CD14-positive monocyte (primary cell): ENCODE data around the gene GGA1. TPM values are rescaled to one million over a fixed set of nuclear protein-coding genes. Genes with fewer than 3 reads are reported as not detected.

ENCODE experiments used
- DNase-seq, 3 donors: peaks; one replicate each; pipeline ENCODE4 v3.0.0-alpha.2; 2011 to 2022
- H2AFZ ChIP-seq: 2 replicates; pipeline ENCODE4 v1.6.0; 2012; ENCODE audit warnings: mild to moderate bottlenecking, low read depth, low read length, inconsistent platforms; ENCODE audit not compliant: insufficient read depth, poor library complexity, severe bottlenecking
- H3K27ac ChIP-seq, 2 donors: 1 replicate in 1 of 2; 2 replicates in 1 of 2; pipeline ENCODE4 v1.5.1; 2012 to 2013; ENCODE audit warnings: low read length in 2 of 2, control low read depth in 1 of 2, inconsistent platforms in 1 of 2, low read depth in 1 of 2, mild to moderate bottlenecking in 1 of 2
- H3K27me3 ChIP-seq, 2 donors: one replicate each; pipeline versions ENCODE4 v1.6.0 to v1.6.1; 2011 to 2013; ENCODE audit warnings: low read length in 2 of 2; ENCODE audit not compliant: control insufficient read depth in 2 of 2, insufficient read depth in 2 of 2
- H3K36me3 ChIP-seq, 2 donors: replicated peaks in 1 of 2; 1 replicate in 1 of 2; 2 replicates in 1 of 2; pipeline versions ENCODE4 v1.5.1 to v1.6.1; 2012 to 2013; ENCODE audit warnings: low read length in 2 of 2, control low read depth in 1 of 2, inconsistent platforms in 1 of 2, mild to moderate bottlenecking in 1 of 2; ENCODE audit not compliant: insufficient read depth in 2 of 2, control insufficient read depth in 1 of 2
- H3K4me1 ChIP-seq, 2 donors: 1 replicate in 1 of 2; 2 replicates in 1 of 2; pipeline versions ENCODE4 v1.5.1 to v1.6.1; 2012 to 2013; ENCODE audit warnings: low read length in 2 of 2, control low read depth in 1 of 2, inconsistent platforms in 1 of 2, mild to moderate bottlenecking in 1 of 2, moderate library complexity in 1 of 2; ENCODE audit not compliant: insufficient read depth in 2 of 2, control insufficient read depth in 1 of 2
- H3K4me2 ChIP-seq: replicated peaks from 2 replicates; pipeline ENCODE3; 2012; ENCODE audit warnings: low read length, moderate library complexity, mild to moderate bottlenecking; ENCODE audit not compliant: poor library complexity, severe bottlenecking; ENCODE audit errors: extremely low read depth
- H3K4me3 ChIP-seq, 3 experiments: fragments of 200-600 bp in 1 of 3; sonication (generic) in 1 of 3; replicated peaks in 1 of 3; 1 replicate in 2 of 3; 2 replicates in 1 of 3; pipeline ENCODE4 v1.5.1; 2011 to 2013; ENCODE audit warnings: low read length in 3 of 3, mild to moderate bottlenecking in 3 of 3, control low read depth in 2 of 3, low read depth in 2 of 3, inconsistent platforms in 1 of 3, moderate library complexity in 1 of 3
- H3K79me2 ChIP-seq: 2 replicates; pipeline ENCODE4 v1.6.0; 2012; ENCODE audit warnings: mild to moderate bottlenecking, control low read depth, inconsistent platforms, low read length, moderate library complexity; ENCODE audit not compliant: insufficient read depth
- H3K9ac ChIP-seq: 2 replicates; pipeline ENCODE4 v1.6.0; 2017; ENCODE audit warnings: low read length, mild to moderate bottlenecking; ENCODE audit not compliant: insufficient read depth, poor library complexity, severe bottlenecking
- H3K9me3 ChIP-seq, 2 donors: replicated peaks in 1 of 2; 1 replicate in 1 of 2; 2 replicates in 1 of 2; pipeline versions ENCODE4 v1.5.1 to v1.6.1; 2012 to 2013; ENCODE audit warnings: low read length in 2 of 2, control low read depth in 1 of 2; ENCODE audit not compliant: control insufficient read depth in 1 of 2, insufficient read depth in 1 of 2
- H4K20me1 ChIP-seq: 2 replicates; pipeline ENCODE4 v1.6.0; 2012; ENCODE audit warnings: mild to moderate bottlenecking, low read length, control low read depth, moderate library complexity; ENCODE audit not compliant: insufficient read depth
- H3K27ac Mint-ChIP-seq, 7 donors: one replicate each; pipeline ENCODE4 v1.8.0; 2020; ENCODE audit warnings: mild to moderate bottlenecking in 7 of 7, mixed read lengths in 7 of 7, moderate library complexity in 6 of 7, inconsistent platforms in 2 of 7
- H3K27me3 Mint-ChIP-seq, 3 donors: one replicate each; pipeline ENCODE4 v1.8.0; 2021 to 2022; ENCODE audit warnings: low read depth in 3 of 3, mild to moderate bottlenecking in 3 of 3, mixed read lengths in 3 of 3, moderate library complexity in 3 of 3, inconsistent platforms in 1 of 3
- H3K36me3 Mint-ChIP-seq, 2 donors: one replicate each; pipeline ENCODE4 v1.8.0; 2020; ENCODE audit warnings: mixed read lengths in 2 of 2, inconsistent platforms in 1 of 2, mild to moderate bottlenecking in 1 of 2
- H3K4me1 Mint-ChIP-seq: one replicate; pipeline ENCODE4 v1.8.0; 2020; ENCODE audit warnings: mild to moderate bottlenecking, mixed read lengths
- H3K4me3 Mint-ChIP-seq, 2 donors: one replicate each; pipeline ENCODE4 v1.8.0; 2020; ENCODE audit warnings: mild to moderate bottlenecking in 2 of 2, mixed read lengths in 2 of 2, moderate library complexity in 1 of 2
- H3K9me3 Mint-ChIP-seq, 7 donors: one replicate each; pipeline ENCODE4 v1.8.0; 2020 to 2022; ENCODE audit warnings: mixed read lengths in 7 of 7, mild to moderate bottlenecking in 6 of 7, moderate library complexity in 6 of 7, inconsistent platforms in 2 of 7
- WGBS: methylation state at CpG from one replicate; pipeline ENCODE4 v1.1.5; 2013; ENCODE audit warnings: missing lambda C conversion rate; ENCODE audit not compliant: insufficient coverage; 5-methylcytosine and 5-hydroxymethylcytosine counted together
- intact Hi-C, 2 donors: fragments of 100-400 bp; cut with micrococcal nuclease; formaldehyde crosslinking; loops; one replicate each; pipeline versions ENCODE4 v1.15.0 to v1.15.1; 2023
- polyA plus RNA-seq, 3 donors: library from polyadenylated mRNA; depleted of rRNA in 1 of 3; unstranded in 2 of 3; stranded (reverse) in 1 of 3; fragments of 300-500 nt in 2 of 3; fragments of >200 nt in 1 of 3; fragmentation: Illumina TruSeq in 2 of 3; gene quantifications; 1 replicate in 2 of 3; 2 replicates in 1 of 3; pipeline ENCODE4 v1.2.3, GENCODE V29; 2012 to 2021
- TF ChIP-seq, protein P1 (sequence below): fragments of 200-600 bp; IDR thresholded peaks from one replicate; pipeline ENCODE4 v1.8.0; 2022; ENCODE audit warnings: antibody characterized with exemption, mild to moderate bottlenecking

The GGA1 gene
- polyA plus RNA-seq, 3 donors, result 19.8 to 91.0 (median 24.8) TPM

DNA sequence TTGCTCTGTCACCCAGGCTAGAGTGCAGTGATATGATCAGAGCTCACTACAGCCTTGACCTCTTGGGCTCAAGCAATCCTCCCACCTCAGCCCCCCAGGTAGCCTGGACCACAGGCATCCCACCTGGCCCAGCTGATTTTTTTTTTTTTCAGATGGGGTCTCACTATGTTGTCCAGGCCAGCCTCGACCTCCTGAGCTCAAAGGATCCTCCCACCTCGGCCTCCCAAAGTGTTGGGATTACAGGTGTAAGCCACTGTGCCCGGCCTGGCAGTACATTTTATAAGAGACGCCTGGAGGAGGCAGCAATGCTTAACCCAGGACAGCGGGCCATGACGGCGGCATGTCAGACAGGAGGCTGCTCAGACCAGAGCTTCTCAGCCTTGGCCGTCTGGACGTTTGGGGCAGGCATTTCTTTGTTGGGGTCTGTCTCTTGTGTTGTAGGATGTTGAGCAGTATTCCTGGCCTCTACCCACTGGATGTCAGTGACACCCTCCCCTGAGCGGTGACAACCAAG, 33.1 kb upstream of the GGA1 start:
- DNase-seq, result no peak
- Mint-ChIP-seq H3K27me3 (peaks cover 0 to 3% (median 1%) of the 10 kb centered on the region in 3 donors), H3K27ac (peak overlapping the region; percentile 95 to 99 (median 98)), H3K4me1 (peaks cover 79% of the 10 kb centered on the region), H3K36me3 (peaks cover 23 to 48% of the 10 kb centered on the region in 2 donors), H3K4me3 (no peak overlapping the region), H3K9me3 (peaks cover 0 to 3% (median 0%) of the 10 kb centered on the region in 7 donors)
- peaks cover 76% of the 10 kb centered on the region for H3K79me2 ChIP-seq
- H3K4me1 ChIP-seq, result peaks cover 69 to 92% of the 10 kb centered on the region in 2 donors
- H4K20me1 ChIP-seq, result peaks cover 15% of the 10 kb centered on the region
- H3K9me3 ChIP-seq, result no peaks in the 10 kb centered on the region
- 98% methylated on average over 7 of the region's 10 CpGs for WGBS
- H3K4me3 ChIP-seq, result peak overlapping the region in 1 of 3 experiments; percentile 91
- intact Hi-C loops, result loop anchor here (2.0 kb wide), 1 partner anchor 15 kb away; no protein-coding TSS in a partner anchor
- no peak overlapping the region for H2AFZ ChIP-seq
- H3K36me3 ChIP-seq, result peaks cover 15 to 18% of the 10 kb centered on the region in 2 donors
- peak overlapping the region; percentile 10 for H3K9ac ChIP-seq
- peak overlapping the region; percentile 93 to 96 for H3K27ac ChIP-seq
- no peaks in the 10 kb centered on the region for H3K27me3 ChIP-seq
- TF ChIP-seq, protein P1, sequence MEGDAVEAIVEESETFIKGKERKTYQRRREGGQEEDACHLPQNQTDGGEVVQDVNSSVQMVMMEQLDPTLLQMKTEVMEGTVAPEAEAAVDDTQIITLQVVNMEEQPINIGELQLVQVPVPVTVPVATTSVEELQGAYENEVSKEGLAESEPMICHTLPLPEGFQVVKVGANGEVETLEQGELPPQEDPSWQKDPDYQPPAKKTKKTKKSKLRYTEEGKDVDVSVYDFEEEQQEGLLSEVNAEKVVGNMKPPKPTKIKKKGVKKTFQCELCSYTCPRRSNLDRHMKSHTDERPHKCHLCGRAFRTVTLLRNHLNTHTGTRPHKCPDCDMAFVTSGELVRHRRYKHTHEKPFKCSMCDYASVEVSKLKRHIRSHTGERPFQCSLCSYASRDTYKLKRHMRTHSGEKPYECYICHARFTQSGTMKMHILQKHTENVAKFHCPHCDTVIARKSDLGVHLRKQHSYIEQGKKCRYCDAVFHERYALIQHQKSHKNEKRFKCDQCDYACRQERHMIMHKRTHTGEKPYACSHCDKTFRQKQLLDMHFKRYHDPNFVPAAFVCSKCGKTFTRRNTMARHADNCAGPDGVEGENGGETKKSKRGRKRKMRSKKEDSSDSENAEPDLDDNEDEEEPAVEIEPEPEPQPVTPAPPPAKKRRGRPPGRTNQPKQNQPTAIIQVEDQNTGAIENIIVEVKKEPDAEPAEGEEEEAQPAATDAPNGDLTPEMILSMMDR, result no peak
- peak overlapping the region; percentile 85 for H3K4me2 ChIP-seq

DNA sequence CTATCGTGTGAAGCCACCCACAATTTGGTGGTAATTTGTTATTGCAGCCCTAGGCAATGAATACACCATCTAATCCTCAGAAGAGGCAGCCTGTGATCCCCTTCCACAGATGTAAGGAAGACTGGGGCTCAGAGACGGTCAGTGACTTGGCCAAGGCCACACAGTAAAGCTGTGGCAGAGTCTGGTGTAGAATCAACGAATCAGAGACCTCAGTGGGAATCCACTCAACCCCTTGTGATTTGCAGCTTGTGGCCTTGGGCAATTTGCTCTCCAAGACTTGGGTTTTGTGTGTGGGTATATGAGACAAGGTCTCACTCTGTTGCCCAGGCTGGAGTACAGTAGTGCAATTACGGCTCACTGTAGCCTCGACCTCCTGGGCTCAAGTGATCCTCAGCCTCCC, 30.6 kb upstream of the GGA1 start:
- WGBS, result 87% methylated on average over 5 of the region's 5 CpGs
- peaks cover 90% of the 10 kb centered on the region for H3K4me1 Mint-ChIP-seq
- Histone ChIP-seq H3K4me1 (peaks cover 84 to 98% of the 10 kb centered on the region in 2 donors), H3K9me3 (no peaks in the 10 kb centered on the region), H3K36me3 (no peaks in the 10 kb centered on the region), H3K9ac (peak overlapping the region; percentile 44), H4K20me1 (no peaks in the 10 kb centered on the region), H3K4me3 (peak overlapping the region; percentile 26 to 91 (median 52)), H2AFZ (no peak overlapping the region), H3K27ac (peak overlapping the region; percentile 53 to 89), H3K79me2 (peaks cover 64% of the 10 kb centered on the region), H3K4me2 (peak overlapping the region; percentile 85), H3K27me3 (no peaks in the 10 kb centered on the region)
- H3K36me3 Mint-ChIP-seq, result peaks cover 10 to 29% of the 10 kb centered on the region in 2 donors
- DNase-seq, result peak; percentile 23 to 52 (median 36)
- intact Hi-C loops, result no loop called here
- TF ChIP-seq, protein P1, result no peak
- H3K4me3 Mint-ChIP-seq, result peak overlapping the region in 1 of 2 donors; percentile 76
- peaks cover 0 to 3% (median 0%) of the 10 kb centered on the region in 7 donors for H3K9me3 Mint-ChIP-seq
- H3K27ac Mint-ChIP-seq, result peak overlapping the region in 6 of 7 donors; percentile 33 to 97 (median 80)
- H3K27me3 Mint-ChIP-seq, result peaks cover 0 to 3% (median 0%) of the 10 kb centered on the region in 3 donors
